Measurements from ENCODE around the gene PLXNA1.

Gene PLXNA1

DNA sequence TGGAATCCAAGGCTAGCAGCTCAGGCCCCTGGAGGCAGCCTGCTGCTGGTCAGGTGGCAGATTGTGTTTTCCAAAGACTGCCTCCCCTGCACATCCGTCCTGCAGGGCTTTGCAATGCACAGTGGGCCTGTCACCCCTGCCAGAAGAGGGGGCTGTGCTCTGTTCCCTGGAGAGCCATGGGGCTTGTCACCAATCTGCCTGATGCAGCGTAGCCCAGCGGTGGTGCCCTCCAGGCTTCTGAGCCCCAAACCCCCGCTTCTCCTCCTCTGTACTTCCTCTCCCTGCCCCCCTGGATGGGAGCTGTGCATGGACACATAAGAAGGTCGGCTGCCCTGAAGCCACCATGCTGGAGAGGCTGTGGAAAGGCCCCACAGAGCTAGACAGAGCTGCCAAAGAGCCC lies 10.0 kb upstream of the PLXNA1 start:
- TF ChIP-seq TEAD4 (IDR thresholded peaks at IDR 0.05) (no peak), EP300 (IDR thresholded peaks at IDR 0.05; ENCODE audit: borderline replicate concordance) (no peak), MAX (IDR thresholded peaks at IDR 0.05) (no peak)

- no peak for TF ChIP-seq FOXM1 (IDR thresholded peaks at IDR 0.05; ENCODE audit: borderline replicate concordance, low read depth)
- no peak for TF ChIP-seq EP300 (IDR thresholded peaks at IDR 0.05; ENCODE audit: borderline replicate concordance)
- TF ChIP-seq YY1 (IDR thresholded peaks at IDR 0.05; ENCODE audit: low read depth): no peak
- TF ChIP-seq TCF12 (IDR thresholded peaks at IDR 0.05; ENCODE audit: low read depth): no peak
- TF ChIP-seq RAD21 (IDR thresholded peaks at IDR 0.05; ENCODE audit: low read depth): no peak
- no peak for TF ChIP-seq REST (IDR thresholded peaks at IDR 0.05; ENCODE audit: low read depth)
- no peak for TF ChIP-seq TAF1 (IDR thresholded peaks at IDR 0.05; ENCODE audit: low read depth)
- TF ChIP-seq, protein P1, sequence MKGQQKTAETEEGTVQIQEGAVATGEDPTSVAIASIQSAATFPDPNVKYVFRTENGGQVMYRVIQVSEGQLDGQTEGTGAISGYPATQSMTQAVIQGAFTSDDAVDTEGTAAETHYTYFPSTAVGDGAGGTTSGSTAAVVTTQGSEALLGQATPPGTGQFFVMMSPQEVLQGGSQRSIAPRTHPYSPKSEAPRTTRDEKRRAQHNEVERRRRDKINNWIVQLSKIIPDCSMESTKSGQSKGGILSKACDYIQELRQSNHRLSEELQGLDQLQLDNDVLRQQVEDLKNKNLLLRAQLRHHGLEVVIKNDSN (IDR thresholded peaks at IDR 0.05): no peak
- TF ChIP-seq CEBPB (IDR thresholded peaks at IDR 0.05): no peak
These were observed 9.1 kb upstream of the PLXNA1 start for GRCh38 chr3:126973814-126974213.

DNA sequence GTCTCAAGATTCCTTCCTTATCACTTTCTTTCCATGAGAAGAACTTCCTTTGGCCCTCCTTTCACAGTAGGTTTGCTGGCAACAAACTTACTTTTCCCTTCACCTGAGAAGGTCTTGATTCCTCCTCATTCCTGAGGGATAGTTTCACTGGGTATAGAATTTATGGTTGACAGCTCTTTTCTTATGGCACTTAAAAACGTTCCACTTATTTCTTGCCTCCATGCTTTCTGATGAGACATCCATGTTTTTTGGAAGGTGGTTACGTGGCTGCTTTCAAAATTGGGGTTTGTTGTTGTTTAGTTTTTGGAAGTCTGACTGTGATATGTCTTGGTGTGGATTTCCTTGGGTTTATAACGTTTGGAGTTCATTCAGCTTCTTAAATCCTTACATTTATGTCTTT lies 8.2 kb upstream of the PLXNA1 start:
- TF ChIP-seq YY1 (IDR thresholded peaks at IDR 0.05; ENCODE audit: low read depth) (no peak), NFIC (IDR thresholded peaks at IDR 0.05) (no peak), TCF12 (IDR thresholded peaks at IDR 0.05; ENCODE audit: low read depth) (no peak), FOXM1 (IDR thresholded peaks at IDR 0.05; ENCODE audit: borderline replicate concordance, low read depth) (no peak), RAD21 (IDR thresholded peaks at IDR 0.05; ENCODE audit: low read depth) (no peak)
- TF ChIP-seq, protein P1 (IDR thresholded peaks at IDR 0.05): no peak

DNA sequence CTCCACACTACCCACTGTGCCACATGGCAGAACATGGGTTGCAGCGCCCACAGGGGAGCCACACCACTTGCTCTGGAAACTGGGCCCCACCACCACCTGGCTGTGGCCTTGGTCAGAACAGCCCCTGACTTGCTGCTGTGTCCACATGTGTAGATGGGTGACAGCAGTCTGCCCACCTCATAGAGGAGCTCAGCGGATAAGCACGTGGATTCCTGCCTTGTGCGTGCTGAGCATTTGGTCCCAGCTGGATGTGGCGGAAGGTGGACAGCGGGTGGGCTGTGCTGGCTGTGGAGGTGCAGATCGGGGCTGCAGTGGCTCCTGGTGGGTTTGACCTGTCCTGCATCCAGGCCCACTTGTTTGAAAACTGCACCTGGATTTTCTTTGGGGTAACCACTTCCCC lies 6.0 kb upstream of the PLXNA1 start:
- TF ChIP-seq MAX (IDR thresholded peaks at IDR 0.05) (no peak), FOXM1 (IDR thresholded peaks at IDR 0.05; ENCODE audit: borderline replicate concordance, low read depth) (no peak), NFIC (IDR thresholded peaks at IDR 0.05) (no peak), TEAD4 (IDR thresholded peaks at IDR 0.05) (no peak), YY1 (IDR thresholded peaks at IDR 0.05; ENCODE audit: low read depth) (no peak), REST (IDR thresholded peaks at IDR 0.05; ENCODE audit: low read depth) (no peak), EP300 (IDR thresholded peaks at IDR 0.05; ENCODE audit: borderline replicate concordance) (no peak), CEBPB (IDR thresholded peaks at IDR 0.05) (no peak), ZBTB7A (IDR thresholded peaks at IDR 0.05; ENCODE audit: low read depth) (no peak), RAD21 (IDR thresholded peaks at IDR 0.05; ENCODE audit: low read depth) (no peak), TAF1 (IDR thresholded peaks at IDR 0.05; ENCODE audit: low read depth) (no peak)

DNA sequence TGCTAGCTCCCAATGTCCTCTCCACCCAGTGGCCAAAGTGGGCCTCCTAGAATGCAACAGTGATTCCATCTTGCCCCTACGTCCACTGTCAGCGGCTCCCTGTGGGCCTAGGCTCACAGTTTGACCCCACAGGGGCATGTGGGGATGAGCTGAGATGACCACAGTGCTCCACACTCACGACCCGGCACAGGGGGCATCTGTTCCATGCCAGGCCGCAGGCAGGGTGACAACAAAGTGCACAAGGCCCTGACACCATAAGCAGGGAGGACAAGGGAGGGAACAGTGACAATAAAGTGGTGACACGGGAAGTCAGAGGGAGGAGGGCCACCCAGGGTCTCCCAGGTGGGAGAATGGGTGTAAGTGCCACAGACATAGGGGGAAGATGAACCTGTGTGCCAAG lies 5.1 kb upstream of the PLXNA1 start:
- no peak for TF ChIP-seq REST (IDR thresholded peaks at IDR 0.05; ENCODE audit: low read depth)
- TF ChIP-seq TAF1 (IDR thresholded peaks at IDR 0.05; ENCODE audit: low read depth): no peak
- no peak for TF ChIP-seq FOXM1 (IDR thresholded peaks at IDR 0.05; ENCODE audit: borderline replicate concordance, low read depth)
- TF ChIP-seq TCF12 (IDR thresholded peaks at IDR 0.05; ENCODE audit: low read depth): no peak
- TF ChIP-seq TEAD4 (IDR thresholded peaks at IDR 0.05): no peak
- no peak for TF ChIP-seq EGR1 (IDR thresholded peaks at IDR 0.05)
- no peak for TF ChIP-seq MAX (IDR thresholded peaks at IDR 0.05)
- TF ChIP-seq ZBTB7A (IDR thresholded peaks at IDR 0.05; ENCODE audit: low read depth): no peak
- no peak for TF ChIP-seq RAD21 (IDR thresholded peaks at IDR 0.05; ENCODE audit: low read depth)

Measured in Ishikawa (cell line).